ENCODE data around the gene SPRY4.

DNA sequence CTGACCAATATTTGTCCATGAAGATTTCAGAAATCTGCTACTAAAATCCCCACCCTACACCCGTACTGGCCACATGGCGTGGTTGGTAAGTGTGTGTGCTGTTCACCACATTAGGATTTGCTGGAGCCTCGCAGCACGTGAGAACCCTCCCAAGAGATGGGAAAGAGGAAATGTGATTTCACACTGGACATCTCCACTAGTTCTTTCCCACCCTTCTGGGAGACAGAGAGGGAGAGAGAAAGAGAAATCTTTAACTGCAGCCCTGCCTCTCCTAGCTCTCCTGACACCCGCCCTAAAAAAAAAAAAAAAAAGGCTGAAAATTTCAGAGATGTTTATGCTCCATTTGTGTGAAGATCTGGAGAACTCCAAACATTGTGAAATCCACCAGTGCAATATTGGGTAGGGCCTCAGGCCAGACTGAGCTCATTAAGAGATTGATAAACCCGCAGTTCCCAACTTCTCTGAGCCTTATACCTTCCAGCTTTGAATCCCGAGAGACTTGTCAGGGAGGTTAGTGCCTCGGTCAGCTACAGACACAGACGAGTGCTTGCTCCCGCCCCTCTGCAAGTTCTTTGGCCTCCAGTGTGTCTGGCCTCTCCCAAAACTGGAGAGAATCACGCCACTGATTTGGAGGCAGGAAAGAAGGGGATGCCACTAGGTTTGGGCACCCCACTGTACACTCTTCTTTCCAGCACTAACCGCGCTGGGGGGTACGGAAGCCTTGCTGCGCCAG, 1.9 kb downstream of the SPRY4 start:
- no peak for TF ChIP-seq POLR2AphosphoS5 (IDR thresholded peaks at IDR 0.05; ENCODE audit: borderline replicate concordance, low read depth, low read length)
- TF ChIP-seq EZH2 (IDR thresholded peaks at IDR 0.05), result no peak
- no peak for TF ChIP-seq FOXP2 (optimal IDR thresholded peaks at IDR 0.05; ENCODE audit: control extremely low read depth, extremely low read length, insufficient read depth)

Data from SK-N-MC (cell line).